Natural killer cell (primary cell): ENCODE results near the gene JARID2. TPM values are rescaled to one million over a fixed set of nuclear protein-coding genes. Genes with fewer than 3 reads are reported as not detected.

Source experiments
- ATAC-seq, 3 donors: fragments of 150-1000 bp in 2 of 3; fragments of 200-7000 bp in 1 of 3; cut with Tn5 transposase; 1 replicate in 1 of 3; 2 replicates in 2 of 3; pipeline ENCODE4 v1.10.0; 2021; ENCODE audit warnings: mild to moderate bottlenecking in 2 of 3, moderate library complexity in 2 of 3
- DNase-seq, 2 donors: peaks; one replicate each; pipeline versions ENCODE4 v3.0.0 to v3.0.0-alpha.2; 2013 to 2021; ENCODE audit warnings: mixed read lengths in 1 of 2
- H3K27ac ChIP-seq: one replicate; pipeline ENCODE4 v1.5.1; 2013; ENCODE audit warnings: mild to moderate bottlenecking, low read length
- H3K27me3 ChIP-seq: one replicate; pipeline ENCODE4 v1.6.1; 2013; ENCODE audit warnings: low read length; ENCODE audit not compliant: control insufficient read depth, insufficient read depth
- H3K36me3 ChIP-seq: one replicate; pipeline ENCODE4 v1.6.1; 2013; ENCODE audit warnings: low read length; ENCODE audit not compliant: control insufficient read depth, insufficient read depth
- H3K4me1 ChIP-seq: one replicate; pipeline ENCODE4 v1.6.1; 2013; ENCODE audit warnings: low read length; ENCODE audit not compliant: control insufficient read depth, insufficient read depth
- H3K4me3 ChIP-seq: one replicate; pipeline ENCODE4 v1.5.1; 2013; ENCODE audit warnings: low read length
- H3K9me3 ChIP-seq: one replicate; pipeline ENCODE4 v1.6.1; 2013; ENCODE audit warnings: low read length; ENCODE audit not compliant: control insufficient read depth, insufficient read depth
- H3K27ac Mint-ChIP-seq, 2 donors: one replicate each; pipeline ENCODE4 v1.8.0; 2022; ENCODE audit warnings: mild to moderate bottlenecking in 2 of 2, mixed read lengths in 2 of 2, moderate library complexity in 1 of 2
- H3K27me3 Mint-ChIP-seq, 2 donors: one replicate each; pipeline ENCODE4 v1.8.0; 2022; ENCODE audit warnings: low read depth in 2 of 2, mixed read lengths in 2 of 2
- H3K36me3 Mint-ChIP-seq: one replicate; pipeline ENCODE4 v1.8.0; 2022; ENCODE audit warnings: mixed read lengths
- H3K4me1 Mint-ChIP-seq, 2 donors: one replicate each; pipeline ENCODE4 v1.8.0; 2022; ENCODE audit warnings: mixed read lengths in 2 of 2
- H3K4me3 Mint-ChIP-seq: one replicate; pipeline ENCODE4 v1.8.0; 2022; ENCODE audit warnings: mild to moderate bottlenecking, moderate library complexity, mixed read lengths
- H3K9me3 Mint-ChIP-seq, 2 donors: one replicate each; pipeline ENCODE4 v1.8.0; 2022; ENCODE audit warnings: mixed read lengths in 2 of 2
- WGBS: methylation state at CpG from one replicate; pipeline ENCODE4 v1.1.7; 2013; ENCODE audit warnings: missing lambda C conversion rate; ENCODE audit not compliant: insufficient coverage; 5-methylcytosine and 5-hydroxymethylcytosine counted together
- intact Hi-C: fragments of 100-400 bp; cut with micrococcal nuclease; formaldehyde crosslinking; loops from one replicate; pipeline ENCODE4 v1.14.2; 2022
- total RNA-seq, 4 donors: library from RNA; stranded (reverse); fragments of 120-200 nt in 1 of 4; gene quantifications; one replicate each; pipeline versions ENCODE4 v1.2.3 to v1.2.4, GENCODE V29; 2013 to 2022
- TF ChIP-seq, protein P1 (sequence below): fragments of 200-600 bp; IDR thresholded peaks from one replicate; pipeline ENCODE4 v1.8.0; 2022; ENCODE audit warnings: antibody characterized with exemption

JARID2 gene
- total RNA-seq, 3 donors from 2014 or later (not counting 1 experiment from before 2014, with no cell fraction given): 49.9 to 60.9 (median 60.5) TPM

- H3K27me3 ChIP-seq: no peaks in the 10 kb centered on the region
- intact Hi-C loops: no loop called here
- Mint-ChIP-seq H3K4me1 (peaks cover 40 to 49% of the 10 kb centered on the region in 2 donors), H3K36me3 (no peaks in the 10 kb centered on the region), H3K27me3 (no peaks in the 10 kb centered on the region), H3K4me3 (no peak overlapping the region), H3K27ac (peak overlapping the region in 1 of 2 donors; percentile 11), H3K9me3 (no peaks in the 10 kb centered on the region)
- no peak for DNase-seq
- H3K9me3 ChIP-seq: no peaks in the 10 kb centered on the region
- H3K4me1 ChIP-seq: peaks cover 21% of the 10 kb centered on the region
- TF ChIP-seq, protein P1, sequence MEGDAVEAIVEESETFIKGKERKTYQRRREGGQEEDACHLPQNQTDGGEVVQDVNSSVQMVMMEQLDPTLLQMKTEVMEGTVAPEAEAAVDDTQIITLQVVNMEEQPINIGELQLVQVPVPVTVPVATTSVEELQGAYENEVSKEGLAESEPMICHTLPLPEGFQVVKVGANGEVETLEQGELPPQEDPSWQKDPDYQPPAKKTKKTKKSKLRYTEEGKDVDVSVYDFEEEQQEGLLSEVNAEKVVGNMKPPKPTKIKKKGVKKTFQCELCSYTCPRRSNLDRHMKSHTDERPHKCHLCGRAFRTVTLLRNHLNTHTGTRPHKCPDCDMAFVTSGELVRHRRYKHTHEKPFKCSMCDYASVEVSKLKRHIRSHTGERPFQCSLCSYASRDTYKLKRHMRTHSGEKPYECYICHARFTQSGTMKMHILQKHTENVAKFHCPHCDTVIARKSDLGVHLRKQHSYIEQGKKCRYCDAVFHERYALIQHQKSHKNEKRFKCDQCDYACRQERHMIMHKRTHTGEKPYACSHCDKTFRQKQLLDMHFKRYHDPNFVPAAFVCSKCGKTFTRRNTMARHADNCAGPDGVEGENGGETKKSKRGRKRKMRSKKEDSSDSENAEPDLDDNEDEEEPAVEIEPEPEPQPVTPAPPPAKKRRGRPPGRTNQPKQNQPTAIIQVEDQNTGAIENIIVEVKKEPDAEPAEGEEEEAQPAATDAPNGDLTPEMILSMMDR: no peak
- peaks cover 71% of the 10 kb centered on the region for H3K36me3 ChIP-seq
- H3K4me3 ChIP-seq: no peak overlapping the region
- ATAC-seq: no peak
- no peak overlapping the region for H3K27ac ChIP-seq
- WGBS: 92% methylated on average over 38 of the region's 38 CpGs
Observed at GRCh38 chr6:15500901-15501825, 255.3 kb downstream of the JARID2 start.

DNA sequence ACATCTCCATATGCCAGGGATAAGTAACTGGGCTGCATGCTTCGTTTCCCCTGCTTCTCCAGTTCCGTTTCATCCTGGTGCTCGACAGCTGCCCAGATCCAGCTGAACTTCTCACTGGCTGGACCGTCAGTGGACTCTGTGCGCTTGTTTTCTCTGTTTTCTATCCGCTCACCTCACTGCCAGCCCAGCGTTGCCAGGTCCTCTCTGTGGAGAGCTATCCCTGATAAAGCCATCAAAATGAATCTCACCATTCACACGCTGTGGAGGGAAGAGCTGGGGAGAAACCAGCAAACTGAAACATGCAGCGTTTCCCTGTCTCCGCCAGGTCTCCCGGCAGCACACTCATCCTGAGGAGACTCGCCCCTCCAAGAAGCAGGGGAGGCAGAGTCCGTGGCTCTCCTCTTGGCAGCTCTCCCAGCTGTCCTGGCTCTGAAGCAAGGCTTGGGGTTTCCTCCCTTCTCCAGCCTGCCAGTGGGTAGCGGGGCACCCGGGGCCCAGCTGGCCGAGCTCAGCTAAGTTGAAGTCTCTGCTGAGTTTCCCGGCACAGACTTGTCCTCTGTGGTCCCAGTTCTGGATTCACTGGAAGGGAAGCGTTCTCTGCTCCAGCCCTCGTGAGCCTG, 256.1 kb downstream of the JARID2 start:
- no peak overlapping the region for H3K27ac ChIP-seq
- Mint-ChIP-seq H3K4me3 (no peak overlapping the region), H3K27me3 (no peaks in the 10 kb centered on the region), H3K36me3 (no peaks in the 10 kb centered on the region), H3K27ac (no peak overlapping the region), H3K9me3 (no peaks in the 10 kb centered on the region), H3K4me1 (peaks cover 47 to 56% of the 10 kb centered on the region in 2 donors)
- H3K36me3 ChIP-seq: peaks cover 65% of the 10 kb centered on the region
- H3K9me3 ChIP-seq: no peaks in the 10 kb centered on the region
- no peaks in the 10 kb centered on the region for H3K27me3 ChIP-seq
- peaks cover 24% of the 10 kb centered on the region for H3K4me1 ChIP-seq
- no peak overlapping the region for H3K4me3 ChIP-seq
- DNase-seq (no peak), ATAC-seq (no peak)
- TF ChIP-seq, protein P1: no peak
- intact Hi-C loops: no loop called here
- 86% methylated on average over 18 of the region's 19 CpGs for WGBS

DNA sequence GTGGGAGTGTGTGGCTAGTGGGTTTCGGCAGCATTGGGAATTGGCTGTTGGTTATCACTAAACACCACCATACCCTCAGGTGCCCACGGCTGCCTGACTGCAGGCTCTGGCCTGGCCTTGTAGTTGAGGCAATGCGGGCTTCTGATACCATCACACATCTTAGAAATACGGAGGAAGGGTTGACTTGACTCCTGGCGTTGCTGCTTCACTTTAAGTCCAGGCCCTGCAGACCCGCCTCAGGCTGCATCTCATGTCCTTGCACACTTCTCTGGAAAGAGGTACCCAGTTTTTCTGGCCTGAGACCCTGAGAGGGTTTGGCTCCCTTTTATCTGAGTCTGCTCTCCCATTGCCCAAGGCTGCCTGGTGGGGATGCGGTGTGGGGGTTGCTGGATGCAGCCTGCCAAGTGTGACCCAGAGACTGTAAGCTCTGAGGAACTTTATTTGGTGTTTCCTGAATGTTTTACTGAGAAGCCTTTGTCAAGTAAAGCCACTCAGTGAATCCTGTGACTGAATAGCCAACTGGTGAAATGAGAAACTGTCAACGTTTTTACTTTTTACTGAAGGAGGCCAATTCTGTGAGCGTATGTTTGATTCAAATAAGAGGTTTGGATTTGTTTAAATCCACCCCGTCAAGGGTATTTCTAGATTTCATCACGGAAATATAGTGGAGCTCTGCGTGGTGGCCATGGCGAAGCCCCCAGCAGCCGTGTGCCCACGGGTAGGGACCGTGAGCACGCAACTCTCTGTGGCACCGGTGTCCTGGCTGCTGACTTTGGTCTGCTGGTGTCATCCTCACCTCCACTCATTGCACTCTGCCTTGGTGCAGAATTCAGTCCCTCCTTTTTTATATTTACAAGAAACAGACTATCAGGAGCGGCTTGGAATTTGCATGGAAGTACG, 256.8 kb downstream of the JARID2 start:
- H3K4me3 ChIP-seq: no peak overlapping the region
- H3K27me3 ChIP-seq: no peaks in the 10 kb centered on the region
- Mint-ChIP-seq H3K4me3 (no peak overlapping the region), H3K27ac (no peak overlapping the region), H3K4me1 (peaks cover 53 to 61% of the 10 kb centered on the region in 2 donors), H3K36me3 (no peaks in the 10 kb centered on the region), H3K9me3 (no peaks in the 10 kb centered on the region), H3K27me3 (no peaks in the 10 kb centered on the region)
- TF ChIP-seq, protein P1: no peak
- no peaks in the 10 kb centered on the region for H3K9me3 ChIP-seq
- no peak for ATAC-seq
- no peak for DNase-seq
- H3K4me1 ChIP-seq: peaks cover 24% of the 10 kb centered on the region
- intact Hi-C loops: no loop called here
- no peak overlapping the region for H3K27ac ChIP-seq
- H3K36me3 ChIP-seq: peaks cover 63% of the 10 kb centered on the region
- WGBS: 87% methylated on average over 19 of the region's 20 CpGs
